ENCODE data around the gene ZNF727. TPM values are rescaled to one million over a fixed set of nuclear protein-coding genes. Genes with fewer than 3 reads are reported as not detected.

Gene ZNF727
- total and polyA plus RNA-seq, 5 donors, result 0.43 to 3.2 (median 2.6) TPM

Other genes starting within 250 kb of the ZNF727 start
- gene ZNF722, start 46.6 kb upstream of the ZNF727 start, total RNA-seq, result not detected
- gene ZNF722, start 46.6 kb upstream of the ZNF727 start, polyA plus RNA-seq, result not detected
- gene ZNF735, start 161.8 kb downstream of the ZNF727 start, total RNA-seq, result not detected
- gene ZNF735, start 161.8 kb downstream of the ZNF727 start, polyA plus RNA-seq, result not detected
- gene ZNF679, start 183.0 kb downstream of the ZNF727 start, total RNA-seq, result not detected
- not detected for gene ZNF679, start 183.0 kb downstream of the ZNF727 start, polyA plus RNA-seq